GM18907 (cell line): Measurements from ENCODE around the gene CLDN18.

ENCODE experiments used
- ATAC-seq: cut with Tn5 transposase; IDR thresholded peaks from one replicate; pipeline ENCODE4 v1.9.1; 2021; ENCODE audit warnings: mild to moderate bottlenecking, moderate library complexity; ENCODE audit not compliant: unreplicated experiment

Gene CLDN18

DNA sequence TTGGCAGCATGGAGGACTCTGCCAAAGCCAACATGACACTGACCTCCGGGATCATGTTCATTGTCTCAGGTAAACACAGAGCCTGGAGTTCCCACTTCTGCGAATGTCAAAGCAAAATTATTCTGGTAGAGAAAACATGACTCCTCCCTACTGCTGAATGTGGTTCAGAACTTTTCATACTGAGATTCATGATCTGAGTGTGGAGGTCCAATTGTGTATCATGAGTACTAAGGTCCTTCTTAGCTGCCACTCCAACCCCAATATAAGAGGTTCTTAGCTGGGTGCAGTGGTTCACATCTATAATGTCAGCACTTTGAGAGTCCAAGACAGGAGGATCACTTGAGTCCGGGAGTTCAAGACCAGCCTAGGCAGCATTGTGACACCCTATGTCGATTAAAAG, 13.8 kb downstream of the CLDN18 start:
- ATAC-seq: no peak

DNA sequence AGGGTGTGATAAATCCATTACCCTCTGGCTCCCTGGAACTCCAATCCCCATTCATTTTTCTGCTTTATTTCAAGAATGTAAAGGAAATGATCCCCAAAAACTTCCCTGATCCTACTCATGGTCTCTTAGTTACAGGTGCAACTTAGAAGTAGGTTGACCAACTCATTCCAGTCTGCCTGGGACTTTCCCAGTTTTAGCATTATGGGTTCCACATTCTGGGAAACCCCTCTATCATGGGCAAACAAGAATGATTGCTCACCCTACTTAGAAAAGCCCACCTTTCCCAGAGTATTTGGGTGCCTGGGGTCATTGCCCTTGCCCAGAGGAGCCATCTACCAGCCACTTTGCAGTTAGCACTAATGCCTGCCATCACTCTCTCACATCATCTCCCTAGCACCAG, 15.6 kb downstream of the CLDN18 start:
- no peak for ATAC-seq

DNA sequence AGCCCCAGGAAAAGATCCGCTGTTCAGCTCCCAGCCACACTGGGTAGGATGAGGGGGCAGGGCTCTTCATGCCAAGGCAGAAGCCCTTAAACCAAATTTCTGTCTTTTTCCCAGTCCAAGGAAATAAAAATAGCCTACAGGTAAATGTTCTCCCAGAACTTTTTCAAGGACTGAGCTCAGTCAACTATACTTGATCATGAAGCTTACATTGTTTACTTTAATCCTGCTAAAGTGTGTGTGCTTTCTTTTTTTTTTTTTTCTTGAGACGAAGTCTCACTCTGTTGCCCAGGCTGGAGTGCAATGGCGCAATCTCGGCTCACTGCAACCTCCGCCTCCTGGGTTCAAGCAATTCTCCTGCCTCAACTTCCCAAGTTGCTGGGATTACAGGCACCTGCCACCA, 17.9 kb downstream of the CLDN18 start:
- ATAC-seq: no peak

DNA sequence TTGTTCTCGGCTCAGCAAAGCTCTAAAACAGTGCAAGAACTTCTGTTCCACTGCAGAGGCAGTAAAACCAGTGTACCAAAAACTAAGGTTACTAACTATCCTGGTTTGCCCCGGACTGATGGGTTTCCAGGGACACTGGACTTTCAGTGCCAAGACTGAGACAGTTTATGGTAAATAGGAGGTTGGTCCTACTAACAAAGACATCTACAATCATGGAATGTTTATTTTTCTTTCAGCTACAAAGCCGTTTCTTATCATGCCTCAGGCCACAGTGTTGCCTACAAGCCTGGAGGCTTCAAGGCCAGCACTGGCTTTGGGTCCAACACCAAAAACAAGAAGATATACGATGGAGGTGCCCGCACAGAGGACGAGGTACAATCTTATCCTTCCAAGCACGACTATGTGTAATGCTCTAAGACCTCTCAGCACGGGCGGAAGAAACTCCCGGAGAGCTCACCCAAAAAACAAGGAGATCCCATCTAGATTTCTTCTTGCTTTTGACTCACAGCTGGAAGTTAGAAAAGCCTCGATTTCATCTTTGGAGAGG, 20.8 kb downstream of the CLDN18 start:
- no peak for ATAC-seq

DNA sequence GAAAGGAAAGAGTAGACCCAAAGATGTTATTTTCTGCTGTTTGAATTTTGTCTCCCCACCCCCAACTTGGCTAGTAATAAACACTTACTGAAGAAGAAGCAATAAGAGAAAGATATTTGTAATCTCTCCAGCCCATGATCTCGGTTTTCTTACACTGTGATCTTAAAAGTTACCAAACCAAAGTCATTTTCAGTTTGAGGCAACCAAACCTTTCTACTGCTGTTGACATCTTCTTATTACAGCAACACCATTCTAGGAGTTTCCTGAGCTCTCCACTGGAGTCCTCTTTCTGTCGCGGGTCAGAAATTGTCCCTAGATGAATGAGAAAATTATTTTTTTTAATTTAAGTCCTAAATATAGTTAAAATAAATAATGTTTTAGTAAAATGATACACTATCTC, 21.6 kb downstream of the CLDN18 start:
- ATAC-seq: no peak

DNA sequence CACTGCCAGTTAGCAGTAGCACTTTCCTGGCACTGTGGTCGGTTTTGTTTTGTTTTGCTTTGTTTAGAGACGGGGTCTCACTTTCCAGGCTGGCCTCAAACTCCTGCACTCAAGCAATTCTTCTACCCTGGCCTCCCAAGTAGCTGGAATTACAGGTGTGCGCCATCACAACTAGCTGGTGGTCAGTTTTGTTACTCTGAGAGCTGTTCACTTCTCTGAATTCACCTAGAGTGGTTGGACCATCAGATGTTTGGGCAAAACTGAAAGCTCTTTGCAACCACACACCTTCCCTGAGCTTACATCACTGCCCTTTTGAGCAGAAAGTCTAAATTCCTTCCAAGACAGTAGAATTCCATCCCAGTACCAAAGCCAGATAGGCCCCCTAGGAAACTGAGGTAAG, 22.6 kb downstream of the CLDN18 start:
- peak; percentile 56 for ATAC-seq

DNA sequence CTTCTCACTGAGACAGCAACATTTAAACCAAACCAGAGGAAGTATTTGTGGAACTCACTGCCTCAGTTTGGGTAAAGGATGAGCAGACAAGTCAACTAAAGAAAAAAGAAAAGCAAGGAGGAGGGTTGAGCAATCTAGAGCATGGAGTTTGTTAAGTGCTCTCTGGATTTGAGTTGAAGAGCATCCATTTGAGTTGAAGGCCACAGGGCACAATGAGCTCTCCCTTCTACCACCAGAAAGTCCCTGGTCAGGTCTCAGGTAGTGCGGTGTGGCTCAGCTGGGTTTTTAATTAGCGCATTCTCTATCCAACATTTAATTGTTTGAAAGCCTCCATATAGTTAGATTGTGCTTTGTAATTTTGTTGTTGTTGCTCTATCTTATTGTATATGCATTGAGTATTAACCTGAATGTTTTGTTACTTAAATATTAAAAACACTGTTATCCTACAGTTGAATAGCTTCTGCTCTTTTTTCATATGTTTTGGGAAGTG, 23.3 kb downstream of the CLDN18 start:
- peak; percentile 25 for ATAC-seq

DNA sequence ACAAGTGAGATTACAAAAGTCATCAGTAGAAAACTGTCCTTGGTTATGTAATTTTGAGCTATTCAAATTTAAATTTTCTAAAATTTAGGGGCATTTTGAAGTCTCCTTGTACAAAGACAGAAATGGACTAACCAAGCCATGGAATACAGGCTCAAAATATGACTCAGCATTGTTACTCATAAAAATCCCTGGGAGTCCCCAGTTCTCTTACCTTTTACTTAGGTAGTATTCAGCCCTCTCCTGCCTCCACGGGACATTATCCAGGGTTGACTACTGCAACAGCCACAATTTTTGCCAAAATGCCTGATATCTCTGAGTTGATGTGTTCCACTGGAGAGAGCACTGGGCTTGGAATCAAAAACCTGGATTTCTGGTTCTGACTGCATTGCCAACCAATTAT, 25.0 kb downstream of the CLDN18 start:
- no peak for ATAC-seq

DNA sequence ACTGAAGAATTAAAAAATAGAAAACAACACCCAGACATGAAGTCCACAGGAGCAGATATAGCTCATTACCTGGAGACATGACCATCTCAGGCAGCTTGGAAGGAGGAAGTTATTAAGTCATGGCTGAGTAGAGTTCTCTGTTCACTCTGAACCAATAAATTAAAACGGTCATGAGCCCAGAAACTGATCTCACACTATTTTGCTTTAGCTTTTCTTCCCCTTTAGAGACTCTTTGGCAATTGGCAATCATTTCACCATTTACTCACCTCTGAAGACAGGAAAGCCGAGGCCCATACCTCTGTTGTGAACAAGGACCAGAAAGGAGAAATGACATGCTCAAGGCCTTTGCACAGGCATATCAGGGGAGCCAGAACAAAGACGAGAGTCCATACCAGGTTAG, 26.6 kb downstream of the CLDN18 start:
- no peak for ATAC-seq

DNA sequence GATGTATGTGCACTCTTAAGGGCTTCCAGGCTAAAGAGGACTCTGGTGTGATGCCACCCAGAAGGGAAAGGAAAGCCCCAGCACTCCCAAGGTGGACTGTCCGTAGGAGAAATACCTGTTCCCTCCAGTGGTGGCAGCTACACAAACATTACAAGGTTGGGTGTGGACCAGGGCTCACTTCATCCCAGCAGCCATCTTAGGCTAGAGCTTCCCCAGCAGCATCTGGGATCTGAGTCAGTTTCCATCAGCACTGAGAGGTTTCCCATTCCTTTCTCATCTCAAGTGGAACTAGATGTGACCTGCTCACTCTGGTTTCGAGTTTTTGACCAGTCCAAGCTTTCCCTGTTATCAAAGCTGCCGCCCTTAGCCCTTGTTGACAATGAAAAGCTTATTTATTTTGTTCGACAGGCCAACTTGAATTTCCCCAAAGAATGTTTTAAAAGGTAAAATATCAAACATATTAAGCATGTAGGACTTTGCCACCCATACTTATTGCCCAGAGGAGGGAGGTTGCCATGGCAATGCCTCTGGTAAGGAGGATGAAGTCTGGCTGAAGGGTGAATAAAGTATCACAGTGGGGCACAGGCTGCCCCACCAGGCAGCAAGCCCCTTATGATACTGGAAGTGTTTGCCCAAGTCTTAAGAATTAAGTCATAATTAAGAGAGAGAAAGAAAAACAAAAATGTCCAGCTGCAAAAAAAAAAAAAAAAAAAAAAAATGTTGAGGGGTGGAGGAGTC, 28.9 kb downstream of the CLDN18 start:
- ATAC-seq: no peak

DNA sequence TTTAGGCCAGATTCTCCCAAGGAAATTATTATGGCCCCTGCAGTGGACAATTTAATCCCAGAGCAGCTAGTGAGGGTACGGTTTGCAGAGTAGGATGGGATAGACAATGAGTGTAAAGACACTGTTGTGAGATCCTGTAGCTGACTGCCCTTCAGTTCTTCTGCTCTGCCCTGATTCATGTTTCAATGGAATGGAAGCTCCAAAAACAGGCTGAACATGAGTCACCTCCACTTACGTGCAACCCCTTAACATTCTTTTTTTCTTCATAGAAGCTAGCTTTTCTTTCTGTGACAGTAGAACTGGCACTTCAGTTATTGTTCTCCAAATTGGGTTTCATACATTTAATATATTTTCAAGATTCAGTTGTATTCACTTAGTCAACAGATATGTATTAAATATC, 32.1 kb downstream of the CLDN18 start:
- no peak for ATAC-seq

DNA sequence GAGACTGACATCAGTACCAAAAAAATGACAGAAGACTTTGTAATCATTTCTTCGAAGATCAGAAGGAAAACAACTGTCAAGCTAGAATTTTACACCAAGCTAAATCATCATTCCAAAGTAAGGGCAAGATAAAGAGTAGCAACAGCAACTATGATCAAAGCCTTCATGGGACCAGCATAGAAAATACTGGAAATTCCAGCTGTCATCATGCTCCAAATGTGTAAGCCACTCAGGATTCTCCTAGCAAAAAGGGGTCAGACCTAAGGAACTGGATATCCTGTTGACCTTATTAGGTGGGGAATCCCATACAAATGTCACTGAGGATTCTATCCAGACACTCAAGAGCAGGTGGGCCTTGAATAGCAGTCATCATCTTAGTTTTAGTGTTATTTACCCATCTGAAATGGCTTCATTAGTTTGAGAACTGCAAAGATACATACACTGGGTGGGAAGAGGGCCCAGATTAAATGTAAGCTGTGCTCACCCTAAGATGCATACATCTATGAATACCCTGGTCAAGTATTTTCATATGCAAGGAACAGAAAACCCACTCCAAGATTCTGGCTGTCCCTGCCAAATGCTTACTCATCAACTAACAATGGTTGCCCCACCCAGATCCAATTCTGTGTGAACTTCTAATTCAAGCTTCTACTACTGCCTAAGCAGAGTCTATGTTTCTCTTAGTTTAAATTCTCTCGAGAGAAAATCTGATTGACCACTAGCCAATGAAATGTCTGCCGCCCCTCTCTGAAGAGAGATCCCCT, 33.5 kb downstream of the CLDN18 start:
- no peak for ATAC-seq

DNA sequence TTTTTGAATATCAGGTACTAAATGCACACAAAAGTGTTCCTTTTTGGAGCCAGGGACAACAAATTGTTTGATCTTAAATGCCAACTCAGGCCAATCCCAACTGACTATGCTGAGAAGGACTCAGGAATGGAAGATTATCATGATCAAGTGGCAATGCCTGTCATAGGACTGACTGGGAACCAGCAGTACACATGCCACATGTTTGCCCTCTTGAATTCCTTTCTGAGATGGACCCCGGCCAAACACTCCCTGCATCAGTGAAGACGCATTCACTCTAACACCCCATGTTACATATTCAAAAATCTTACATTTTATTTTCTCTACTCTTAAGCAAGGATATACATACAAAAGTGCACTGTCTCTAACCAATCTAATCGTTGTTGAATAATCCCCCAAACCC, 36.1 kb downstream of the CLDN18 start:
- ATAC-seq: no peak

DNA sequence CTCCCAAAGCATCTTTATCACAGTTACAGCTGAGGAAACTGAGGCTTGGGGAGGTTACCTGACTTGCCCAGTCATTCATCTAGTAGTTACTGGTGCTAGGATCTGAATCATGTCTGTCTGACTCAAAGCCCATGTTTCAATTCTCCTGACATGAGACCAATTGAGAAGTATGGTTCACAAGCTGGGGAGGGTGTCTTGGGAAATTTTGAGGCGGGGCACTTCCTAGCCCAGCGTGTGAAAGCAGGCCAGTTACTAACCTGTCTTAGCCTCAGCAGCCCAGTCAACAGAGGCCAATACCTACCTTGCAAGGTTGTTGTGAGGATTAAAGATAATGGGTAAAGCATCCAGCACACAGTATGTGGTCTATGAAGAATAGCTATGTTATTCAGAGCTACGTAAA, 37.0 kb downstream of the CLDN18 start:
- ATAC-seq: peak; percentile 70

DNA sequence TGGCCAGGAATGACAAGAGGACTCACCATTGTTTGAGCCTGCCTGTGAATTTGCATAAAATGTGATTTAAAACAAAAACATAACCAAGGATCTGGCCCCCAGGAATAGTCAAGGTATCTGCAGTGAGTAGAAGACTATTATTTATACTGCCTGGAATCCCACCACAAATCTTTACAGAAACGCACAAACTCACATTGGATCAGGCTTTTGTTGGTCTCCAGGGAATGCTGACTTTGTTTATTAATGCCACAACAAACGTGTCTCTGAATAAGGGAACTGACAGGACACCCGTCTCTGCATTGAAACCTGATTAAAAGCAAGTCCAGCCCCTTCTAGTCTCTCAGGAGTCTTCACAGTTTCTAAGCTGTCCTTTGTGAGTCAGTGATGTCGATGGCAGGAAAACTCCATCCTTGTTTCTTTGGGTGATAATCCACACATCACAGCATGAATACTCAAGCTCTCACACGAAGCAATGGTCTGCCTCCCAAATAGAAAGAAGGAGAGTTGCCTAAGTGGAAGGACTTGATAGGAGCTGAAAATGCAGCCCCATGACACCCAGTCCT, 37.7 kb downstream of the CLDN18 start:
- ATAC-seq: no peak

DNA sequence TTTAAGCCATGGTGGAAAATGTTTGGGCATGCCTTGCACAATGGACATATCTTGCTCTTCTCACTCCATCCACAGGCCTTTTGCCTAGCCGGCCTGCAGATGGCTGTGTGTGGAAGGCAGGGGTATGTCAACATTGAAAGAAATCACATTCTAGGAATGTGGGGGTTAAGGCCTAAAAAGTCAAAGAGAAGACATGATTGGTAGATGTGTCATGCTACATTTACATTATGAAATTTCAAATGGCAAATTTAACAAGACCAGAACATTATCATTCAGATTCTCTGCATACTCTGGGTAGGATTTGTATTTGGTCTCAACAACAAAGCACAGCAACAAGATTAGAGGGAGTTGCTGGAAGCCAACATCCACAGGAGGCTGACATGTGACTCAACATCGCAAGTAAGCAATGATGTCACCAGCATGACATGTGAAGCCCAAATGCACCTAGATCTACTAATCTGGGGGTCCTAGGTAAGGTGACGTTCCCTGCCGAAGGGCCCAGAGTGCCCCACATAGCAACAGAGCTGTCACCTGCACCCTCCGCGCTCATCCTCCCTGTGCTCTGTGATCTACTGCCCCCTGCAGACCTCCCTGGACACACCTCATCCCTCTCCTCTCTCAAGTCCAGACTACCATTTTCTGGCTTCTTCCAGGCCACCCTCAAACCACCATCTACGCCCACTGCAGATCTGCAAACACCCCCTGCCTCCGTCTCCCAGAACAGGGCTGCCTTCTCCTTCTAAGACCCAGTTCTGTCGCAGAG, 39.4 kb downstream of the CLDN18 start:
- ATAC-seq: no peak

DNA sequence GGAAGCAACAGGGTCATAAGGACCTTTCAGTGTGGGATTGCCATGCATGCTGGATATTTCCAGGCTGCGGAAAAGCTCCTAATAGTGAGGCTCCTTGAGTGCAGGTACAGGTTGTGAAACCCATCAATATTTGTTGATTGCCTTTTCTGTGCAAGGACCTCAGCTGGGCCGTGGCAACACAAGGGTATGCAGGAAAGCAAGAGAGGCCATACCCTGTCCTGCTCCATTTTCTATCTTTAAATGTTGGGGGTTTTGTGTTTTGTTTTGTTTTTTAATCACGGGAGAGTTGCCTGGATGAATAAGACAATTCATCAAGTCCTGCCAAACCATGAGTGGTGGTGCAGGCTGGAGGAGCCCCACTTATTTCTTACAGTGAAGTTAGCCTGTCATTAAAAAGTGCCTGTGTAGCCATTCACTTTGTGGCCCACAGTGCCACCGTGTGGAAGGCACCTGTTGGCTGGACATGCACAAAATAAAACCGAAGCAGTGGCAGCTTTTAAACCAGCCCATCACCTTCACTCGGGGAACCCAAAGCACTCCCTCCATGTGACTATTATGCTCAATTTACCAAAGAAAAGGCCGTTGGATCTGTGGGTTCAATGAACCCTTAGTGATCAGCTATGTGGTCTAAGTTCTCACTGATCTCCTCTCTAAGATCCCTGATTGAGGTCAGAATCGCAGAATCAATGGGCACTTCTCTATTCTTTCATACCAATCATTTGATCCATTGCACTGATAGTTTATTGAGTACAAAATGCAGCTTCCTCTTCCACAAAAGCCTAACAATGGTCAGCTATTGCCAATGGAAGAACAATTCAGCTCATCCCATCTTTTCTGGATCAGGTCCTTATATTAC, 42.2 kb downstream of the CLDN18 start:
- ATAC-seq: peak; percentile 82

DNA sequence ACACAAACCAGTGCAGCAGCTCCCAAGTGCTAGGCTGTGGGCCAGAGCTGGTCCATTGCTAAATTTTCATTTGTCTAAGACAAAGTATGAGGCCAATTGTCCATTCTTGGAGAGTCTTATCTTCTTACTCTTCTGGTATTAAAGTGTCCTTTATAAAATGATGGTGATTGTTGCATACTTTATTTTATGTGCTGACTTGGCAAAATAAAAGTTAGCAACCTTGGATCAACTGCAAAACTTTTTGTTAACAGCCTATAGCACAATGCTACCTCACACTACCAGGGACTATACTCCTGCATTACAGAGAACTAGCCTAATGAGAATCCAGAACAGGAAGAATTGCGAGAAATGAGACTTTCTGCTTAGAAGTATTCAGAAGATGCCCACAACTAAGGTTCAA, 44.1 kb downstream of the CLDN18 start:
- no peak for ATAC-seq

DNA sequence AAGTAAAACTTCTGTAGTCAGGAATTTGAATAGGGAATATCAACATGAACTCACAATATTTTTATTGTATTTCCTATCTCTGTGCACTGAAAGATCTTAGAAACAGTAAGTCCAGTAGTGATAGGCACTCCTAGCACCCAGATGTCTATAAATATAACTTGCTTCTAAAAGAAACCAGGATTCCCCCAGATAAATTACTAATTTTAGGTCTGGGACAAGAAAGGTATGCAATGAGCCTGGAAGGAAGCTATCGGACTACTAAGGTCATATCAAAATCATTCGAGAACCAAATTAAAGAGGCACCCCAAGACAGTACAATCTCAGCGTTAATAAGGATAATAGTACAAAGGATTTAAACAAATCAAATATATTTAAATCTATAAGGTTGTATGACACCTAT, 47.4 kb downstream of the CLDN18 start:
- no peak for ATAC-seq

DNA sequence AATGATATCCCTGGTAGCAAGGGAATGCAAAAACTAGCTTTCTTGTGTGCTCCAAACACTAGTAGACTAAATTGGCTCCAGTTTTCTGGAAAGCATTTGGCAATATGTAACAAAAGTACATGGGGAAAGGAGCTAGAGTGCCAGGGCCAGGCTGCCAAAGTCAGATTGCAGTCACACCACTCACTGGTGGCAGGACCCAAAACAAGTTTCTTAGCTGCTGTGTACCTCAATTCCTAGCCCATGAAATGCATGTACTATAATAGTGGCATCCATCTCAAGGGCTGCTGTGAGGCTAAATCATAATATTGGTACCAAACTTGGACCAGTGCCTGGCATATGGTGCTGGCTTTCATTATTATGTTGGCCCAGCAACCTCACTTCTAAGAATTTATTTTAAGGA, 49.3 kb downstream of the CLDN18 start:
- no peak for ATAC-seq
